ENCODE results near the gene MVD.

DNA sequence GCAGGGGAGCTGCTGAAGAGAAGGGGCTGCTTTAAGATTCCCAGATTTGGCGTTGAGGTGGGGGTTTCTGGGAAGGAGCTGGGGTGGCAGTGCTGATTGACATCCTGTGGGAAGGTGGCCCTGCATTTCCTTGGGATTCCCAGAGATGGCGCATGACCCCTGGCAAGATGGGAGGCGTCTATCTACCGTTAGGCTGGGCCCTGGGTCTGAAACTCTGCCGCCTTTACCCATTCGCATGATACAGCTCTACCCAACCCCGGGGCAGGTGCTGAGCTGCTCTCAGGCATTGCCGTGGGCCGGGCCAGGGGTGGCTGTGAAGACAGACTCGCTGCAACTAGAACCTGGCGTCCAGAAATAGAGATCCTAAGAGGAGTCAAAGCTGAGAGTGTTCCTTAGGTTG lies 9.9 kb upstream of the MVD start:
- TF ChIP-seq, protein P1, sequence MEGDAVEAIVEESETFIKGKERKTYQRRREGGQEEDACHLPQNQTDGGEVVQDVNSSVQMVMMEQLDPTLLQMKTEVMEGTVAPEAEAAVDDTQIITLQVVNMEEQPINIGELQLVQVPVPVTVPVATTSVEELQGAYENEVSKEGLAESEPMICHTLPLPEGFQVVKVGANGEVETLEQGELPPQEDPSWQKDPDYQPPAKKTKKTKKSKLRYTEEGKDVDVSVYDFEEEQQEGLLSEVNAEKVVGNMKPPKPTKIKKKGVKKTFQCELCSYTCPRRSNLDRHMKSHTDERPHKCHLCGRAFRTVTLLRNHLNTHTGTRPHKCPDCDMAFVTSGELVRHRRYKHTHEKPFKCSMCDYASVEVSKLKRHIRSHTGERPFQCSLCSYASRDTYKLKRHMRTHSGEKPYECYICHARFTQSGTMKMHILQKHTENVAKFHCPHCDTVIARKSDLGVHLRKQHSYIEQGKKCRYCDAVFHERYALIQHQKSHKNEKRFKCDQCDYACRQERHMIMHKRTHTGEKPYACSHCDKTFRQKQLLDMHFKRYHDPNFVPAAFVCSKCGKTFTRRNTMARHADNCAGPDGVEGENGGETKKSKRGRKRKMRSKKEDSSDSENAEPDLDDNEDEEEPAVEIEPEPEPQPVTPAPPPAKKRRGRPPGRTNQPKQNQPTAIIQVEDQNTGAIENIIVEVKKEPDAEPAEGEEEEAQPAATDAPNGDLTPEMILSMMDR (IDR thresholded peaks at IDR 0.05) = no peak
- no peak for TF ChIP-seq POLR2A (IDR thresholded peaks at IDR 0.05)
